ENCODE measurements around the gene DHX35.

DNA sequence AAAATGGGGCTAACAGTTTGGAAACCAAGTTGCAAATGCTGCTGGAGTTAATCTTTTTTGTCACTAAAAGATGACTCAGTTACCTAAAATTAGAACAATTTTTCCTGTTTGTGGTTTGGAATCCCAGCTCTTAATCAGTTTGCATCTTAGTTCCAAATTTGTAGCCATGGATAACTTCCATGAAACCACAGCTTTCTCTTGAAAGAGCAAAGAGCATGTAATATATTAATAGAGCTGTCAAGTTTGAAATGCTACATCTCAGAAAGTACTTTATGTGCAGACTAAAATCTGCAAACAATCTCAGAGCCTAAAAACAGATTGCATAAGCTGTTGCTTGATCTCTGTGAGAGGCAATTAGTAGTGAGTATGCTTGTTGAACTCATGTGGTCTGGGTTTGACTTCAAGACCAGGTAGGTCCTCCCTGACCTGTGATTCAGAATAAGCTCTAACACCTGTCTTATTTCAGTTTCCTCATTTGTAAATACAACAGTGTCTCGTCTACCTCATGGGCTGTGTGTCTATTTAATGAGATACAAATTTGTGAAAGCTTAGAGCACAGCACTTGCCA, 23.5 kb downstream of the DHX35 start:
- TF ChIP-seq CTCF (conservative IDR thresholded peaks at IDR 0.05) (no peak), EZH2 (IDR thresholded peaks at IDR 0.05; ENCODE audit: low read depth) (no peak)
